ENCODE data around the gene PLB1.
"Not testable (repeated sequence)": the region's sequence is repeated elsewhere in the genome, so short reads cannot be mapped to it uniquely, and the experiment has no call there.

PLB1 gene

DNA sequence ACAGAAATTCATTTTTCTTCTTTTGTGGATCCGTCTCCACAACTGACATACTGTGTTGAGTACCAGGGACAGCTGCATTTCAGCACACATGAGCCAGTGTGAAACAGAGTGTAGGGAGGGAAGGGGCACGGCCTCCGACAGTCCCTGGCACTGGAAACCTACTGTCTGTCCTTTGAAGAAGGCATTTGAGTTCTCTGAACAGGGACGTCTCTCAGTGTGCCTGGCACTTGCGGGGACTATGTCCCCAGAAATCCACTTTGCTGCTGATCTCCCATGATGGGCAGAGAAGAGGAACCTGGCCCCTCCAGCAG is 48.1 kb downstream of the PLB1 start:
- no peak overlapping the region for H3K27ac Mint-ChIP-seq
- H3K4me1 Mint-ChIP-seq, result peaks cover 40% of the 10 kb centered on the region
- peaks cover 1% of the 10 kb centered on the region for H3K36me3 Mint-ChIP-seq
- CTCF ChIA-PET, result no interaction called here
- H3K27me3 Mint-ChIP-seq, result peaks cover 36% of the 10 kb centered on the region
- no peak overlapping the region for H3K4me3 Mint-ChIP-seq
- H3K9me3 Mint-ChIP-seq, result no peaks in the 10 kb centered on the region
- no peak for DNase-seq

DNA sequence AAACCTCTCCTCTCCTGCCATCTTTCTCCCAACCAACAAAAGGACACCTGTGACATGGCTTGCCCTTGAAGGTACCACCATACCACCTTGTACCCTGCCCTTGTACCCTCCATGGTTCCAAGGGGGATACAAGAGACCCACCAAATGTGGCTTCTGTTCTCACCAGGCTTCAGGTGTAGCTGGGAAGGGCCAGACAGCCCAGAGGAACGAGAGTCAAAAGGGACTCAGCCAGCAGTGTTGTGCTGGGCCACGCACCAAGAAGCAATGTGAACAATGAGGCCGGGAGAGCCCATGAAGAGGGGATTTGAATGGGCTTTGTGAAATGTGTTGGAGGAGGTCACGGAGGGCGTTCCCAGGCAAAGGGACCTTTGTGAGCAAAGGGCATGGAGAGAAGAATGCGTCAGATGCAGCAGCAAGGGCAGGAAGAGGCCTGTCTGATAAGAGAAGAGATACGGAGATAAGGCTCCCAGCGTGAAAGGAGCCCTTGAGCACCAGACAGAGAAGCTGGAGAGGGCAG is 48.6 kb downstream of the PLB1 start:
- peaks cover 32% of the 10 kb centered on the region for H3K27me3 Mint-ChIP-seq
- peaks cover 1% of the 10 kb centered on the region for H3K36me3 Mint-ChIP-seq
- no peak overlapping the region for H3K4me3 Mint-ChIP-seq
- CTCF ChIA-PET, result interaction anchor here (0.9 kb wide), 1 partner anchor 43 kb away, joined by 3 read pairs; no protein-coding TSS in a partner anchor
- DNase-seq, result no peak
- no peaks in the 10 kb centered on the region for H3K9me3 Mint-ChIP-seq
- peaks cover 40% of the 10 kb centered on the region for H3K4me1 Mint-ChIP-seq
- peak overlapping the region; percentile 82 for H3K27ac Mint-ChIP-seq

DNA sequence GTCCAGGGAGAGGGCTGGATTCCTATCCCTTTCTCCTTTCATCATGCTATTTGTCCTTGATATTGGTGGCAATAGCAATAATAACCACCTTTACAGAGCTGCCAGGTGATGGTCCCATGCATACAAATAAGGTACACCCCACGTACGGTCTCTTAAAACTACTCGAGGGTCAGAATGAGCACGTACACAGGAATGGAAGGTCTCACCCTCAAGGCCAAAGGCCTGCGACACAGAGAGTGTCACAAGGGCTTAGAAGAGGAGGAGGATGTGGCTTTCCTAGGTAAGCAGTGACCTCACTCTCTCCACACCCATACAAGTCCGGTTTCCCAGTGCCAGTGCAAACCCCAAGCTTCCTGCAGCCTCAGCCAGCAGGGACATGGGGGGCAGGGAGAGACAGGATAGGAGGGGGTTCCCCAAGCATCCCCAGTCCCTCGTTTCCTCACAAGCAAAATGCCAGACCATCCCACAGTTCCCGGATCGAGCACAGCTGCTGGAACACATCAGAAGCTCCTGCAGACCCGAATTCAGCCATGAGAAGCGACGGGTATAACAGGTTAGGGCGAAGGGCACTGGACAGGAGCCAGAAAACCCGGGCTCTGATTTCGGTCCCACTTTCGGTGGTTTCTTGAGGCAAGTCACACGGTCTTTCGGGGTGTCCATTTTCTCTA is 49.2 kb downstream of the PLB1 start:
- CTCF ChIA-PET, result interaction anchor here (0.9 to 1.6 kb wide), 2 partner anchors 19 to 42 kb away, joined by 3 to 4 read pairs; no protein-coding TSS in a partner anchor
- Mint-ChIP-seq H3K27me3 (peaks cover 28% of the 10 kb centered on the region), H3K36me3 (peaks cover 1% of the 10 kb centered on the region), H3K9me3 (no peaks in the 10 kb centered on the region), H3K4me3 (peak overlapping the region; percentile 20), H3K27ac (peak overlapping the region; percentile 82), H3K4me1 (peaks cover 40% of the 10 kb centered on the region)
- DNase-seq, result peak; percentile 57

DNA sequence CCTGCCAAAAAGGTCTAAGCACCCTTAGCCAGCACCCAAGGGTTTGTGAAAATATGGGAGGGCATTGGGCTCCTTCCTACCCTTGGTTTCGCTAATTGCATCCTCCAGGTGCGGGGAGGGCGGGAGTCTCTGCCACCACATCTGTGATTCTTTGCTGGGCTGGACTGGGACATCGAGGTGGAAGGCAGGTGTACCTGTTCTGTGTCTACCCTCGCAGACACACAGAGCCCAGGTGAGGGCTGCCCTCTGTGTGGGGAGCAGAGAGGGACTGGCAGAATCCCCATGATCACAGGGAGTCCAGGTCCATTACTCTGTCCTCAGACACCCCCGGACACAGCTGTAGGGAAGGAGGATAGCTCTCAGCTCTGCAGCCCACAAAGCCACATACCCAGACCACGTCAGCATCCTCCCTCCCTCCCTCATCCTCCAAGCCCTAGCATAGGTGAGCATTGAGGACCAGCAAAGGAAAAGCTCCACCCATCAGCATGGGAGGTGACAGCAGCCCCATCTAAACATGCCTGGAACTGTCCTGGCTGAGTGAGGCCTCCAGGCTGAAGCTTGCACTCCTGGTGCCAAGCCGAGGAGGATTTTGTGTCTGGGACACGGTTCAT is 49.8 kb downstream of the PLB1 start:
- CTCF ChIA-PET, result interaction anchor here (0.9 to 1.6 kb wide), 2 partner anchors 18 to 41 kb away, joined by 3 to 4 read pairs; no protein-coding TSS in a partner anchor
- Mint-ChIP-seq H3K4me1 (peaks cover 40% of the 10 kb centered on the region), H3K4me3 (no peak overlapping the region)

DNA sequence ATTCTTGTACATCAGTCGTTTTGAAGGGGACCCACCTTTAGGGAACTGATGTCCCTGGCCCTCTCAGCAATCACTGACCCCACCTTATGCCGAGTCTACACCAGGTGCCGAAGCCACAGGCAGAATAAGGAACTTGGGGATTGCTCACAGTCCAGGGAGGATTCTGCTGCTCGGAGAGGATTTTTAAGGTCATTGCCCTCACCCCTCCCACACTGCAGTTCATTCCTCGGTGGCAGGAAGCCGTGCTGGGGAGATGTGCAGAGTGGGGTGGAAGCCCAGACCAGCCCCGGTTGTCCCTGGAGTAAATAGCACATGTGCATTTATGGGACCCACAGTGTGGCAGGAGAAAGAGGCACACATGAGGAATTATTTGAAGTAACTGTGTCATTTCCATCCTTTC is 50.4 kb downstream of the PLB1 start:
- no peaks in the 10 kb centered on the region for H3K9me3 Mint-ChIP-seq
- H3K36me3 Mint-ChIP-seq, result peaks cover 1% of the 10 kb centered on the region
- CTCF ChIA-PET, result interaction anchor here (1.6 kb wide), 1 partner anchor 18 kb away, joined by 4 read pairs; no protein-coding TSS in a partner anchor

More for the DNA sequence above, 49.8 kb downstream of the PLB1 start:
- Mint-ChIP-seq H3K27ac (peak overlapping the region; percentile 82), H3K9me3 (no peaks in the 10 kb centered on the region), H3K36me3 (peaks cover 1% of the 10 kb centered on the region), H3K27me3 (peaks cover 24% of the 10 kb centered on the region)
- DNase-seq, result peak; percentile 69

DNA sequence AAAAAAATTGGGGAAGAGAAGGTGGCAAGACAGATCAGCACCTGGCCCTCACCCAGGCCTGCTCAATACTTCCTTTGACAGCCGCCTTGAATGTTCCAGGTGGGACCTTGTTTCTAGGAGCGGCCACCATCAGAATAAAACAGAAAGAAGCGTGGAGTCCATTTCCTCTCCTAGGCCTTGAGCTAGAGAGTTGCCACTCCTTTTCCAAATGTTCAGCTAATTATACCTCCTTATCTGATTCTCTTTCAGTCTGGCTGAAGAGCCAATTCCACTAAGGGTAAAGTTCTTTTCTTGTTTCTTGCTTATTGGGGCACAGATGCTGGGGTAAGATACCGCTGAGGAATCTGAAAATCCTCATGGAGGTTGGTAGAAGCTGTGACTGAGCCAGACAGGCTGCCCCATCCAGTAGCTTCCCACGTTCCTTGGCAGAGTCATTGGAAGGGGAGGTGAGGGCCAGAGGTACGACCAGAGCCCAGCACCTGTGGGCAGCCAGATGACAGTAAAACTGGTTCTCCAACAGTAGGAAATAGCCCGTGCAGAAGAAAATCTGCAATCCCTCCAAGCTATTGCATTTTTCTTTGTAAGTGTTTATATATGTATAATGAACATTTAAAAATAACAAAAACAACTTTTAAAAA is 51.5 kb downstream of the PLB1 start:
- CTCF ChIA-PET, result interaction anchor here (0.6 to 2.2 kb wide), 3 partner anchors 20 to 824 kb away, joined by 4 to 8 read pairs (median 5); no protein-coding TSS in a partner anchor
- Mint-ChIP-seq H3K27ac (no peak overlapping the region), H3K9me3 (no peaks in the 10 kb centered on the region), H3K4me3 (no peak overlapping the region), H3K4me1 (peaks cover 45% of the 10 kb centered on the region), H3K36me3 (no peaks in the 10 kb centered on the region), H3K27me3 (peaks cover 22% of the 10 kb centered on the region)
- no peak for DNase-seq

More for the DNA sequence above, 50.4 kb downstream of the PLB1 start:
- peaks cover 29% of the 10 kb centered on the region for H3K27me3 Mint-ChIP-seq
- H3K4me1 Mint-ChIP-seq, result peaks cover 40% of the 10 kb centered on the region
- H3K27ac Mint-ChIP-seq, result no peak overlapping the region
- DNase-seq, result peak; percentile 31
- H3K4me3 Mint-ChIP-seq, result no peak overlapping the region

DNA sequence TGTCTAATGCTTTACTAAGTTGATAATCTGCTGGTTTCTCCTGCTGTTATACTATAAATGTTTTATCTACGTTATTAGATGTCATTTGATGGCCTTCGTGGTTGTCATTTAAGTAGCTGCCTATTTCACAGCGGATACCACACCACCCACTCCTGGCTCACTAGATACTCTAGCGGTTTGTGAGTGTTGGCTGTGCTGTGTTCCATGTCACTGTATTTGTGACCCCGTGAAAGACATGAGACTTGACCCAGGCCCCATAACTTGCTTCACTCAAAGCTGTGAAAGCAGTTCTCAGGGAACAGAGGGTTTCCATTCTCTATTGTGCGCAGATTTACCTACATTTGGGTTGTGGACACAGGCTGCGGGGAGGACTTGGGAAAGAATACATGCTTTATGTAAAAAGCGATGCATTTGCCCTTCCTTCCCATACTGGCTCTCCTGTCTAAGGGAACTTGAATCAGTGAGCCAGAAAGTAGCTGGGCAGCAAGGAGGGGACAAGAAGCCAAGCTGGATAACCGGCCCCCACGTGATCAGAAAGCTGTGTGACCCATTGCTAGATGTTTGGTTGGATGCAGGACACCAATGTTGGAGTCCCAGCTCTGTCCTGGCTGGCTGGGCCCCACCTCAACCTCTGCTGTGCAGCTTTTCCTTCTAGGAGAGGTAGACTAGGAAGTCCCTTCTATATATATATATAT is 52.2 kb downstream of the PLB1 start:
- Mint-ChIP-seq H3K27ac (no peak overlapping the region), H3K27me3 (peaks cover 22% of the 10 kb centered on the region), H3K4me3 (no peak overlapping the region), H3K36me3 (no peaks in the 10 kb centered on the region), H3K4me1 (peaks cover 45% of the 10 kb centered on the region), H3K9me3 (no peaks in the 10 kb centered on the region)
- CTCF ChIA-PET, result interaction anchor here (0.6 to 2.2 kb wide), 3 partner anchors 19 to 825 kb away, joined by 4 to 8 read pairs (median 5); no protein-coding TSS in a partner anchor
- DNase-seq, result no peak

DNA sequence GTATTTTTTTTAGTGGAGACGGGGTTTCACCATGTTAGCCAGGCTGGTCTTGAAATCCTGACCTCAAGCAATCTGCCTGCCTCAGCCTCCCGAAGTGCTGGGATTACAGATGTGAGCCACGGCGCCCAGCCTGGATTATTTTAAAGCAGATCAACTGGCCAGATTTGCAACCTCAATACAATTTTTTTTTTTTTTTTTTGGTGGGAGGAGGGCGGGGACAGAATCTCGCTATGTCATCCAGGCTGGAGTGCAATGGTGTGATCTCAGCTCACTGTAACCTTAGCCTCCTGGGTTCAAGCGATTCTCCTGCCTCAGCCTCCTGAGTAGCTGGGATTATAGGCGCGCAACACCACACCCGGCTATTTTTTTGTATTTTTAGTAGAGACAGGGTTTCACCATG is 54.5 kb downstream of the PLB1 start:
- H3K4me1 Mint-ChIP-seq, result peaks cover 26% of the 10 kb centered on the region
- H3K9me3 Mint-ChIP-seq, H3K27ac Mint-ChIP-seq, DNase-seq, H3K4me3 Mint-ChIP-seq, H3K36me3 Mint-ChIP-seq, CTCF ChIA-PET: not testable (repeated sequence)
- peaks cover 22% of the 10 kb centered on the region for H3K27me3 Mint-ChIP-seq

DNA sequence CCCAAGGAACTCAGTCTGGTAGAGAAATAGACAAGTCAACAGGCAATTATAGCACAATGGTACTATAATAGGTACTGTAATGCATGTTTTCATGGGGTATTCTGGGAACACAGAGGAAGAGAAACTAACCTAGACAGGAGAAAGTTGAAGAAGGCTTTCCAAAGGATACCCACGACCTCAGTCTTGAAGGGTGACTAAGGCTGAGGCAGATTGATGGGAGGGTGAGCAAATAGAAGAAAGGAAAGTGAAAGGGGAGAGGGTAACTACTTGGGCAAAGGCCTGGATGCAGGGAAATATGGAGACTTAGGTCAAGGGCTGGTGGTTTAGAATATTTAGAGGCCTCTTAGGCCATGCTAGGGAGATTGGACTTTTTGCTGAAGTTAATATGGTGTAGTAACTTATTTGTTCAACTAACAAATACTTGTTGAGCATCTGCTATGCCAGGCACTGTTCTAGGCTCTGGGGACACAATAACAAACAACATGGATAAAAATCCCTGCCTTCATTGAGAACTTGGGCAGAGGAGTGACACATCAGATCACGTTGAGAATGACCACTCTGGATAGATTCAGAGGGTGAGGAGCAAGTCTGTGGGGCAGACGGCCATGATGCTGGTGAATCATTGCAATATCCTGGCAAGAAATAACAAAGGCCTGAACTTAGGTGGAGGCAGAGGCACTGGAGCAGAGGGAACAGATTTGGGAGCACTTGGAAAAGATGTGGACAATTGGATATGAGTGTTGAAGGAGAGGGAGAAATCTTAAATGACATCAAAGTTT is 56.4 kb downstream of the PLB1 start:
- Mint-ChIP-seq H3K9me3 (no peaks in the 10 kb centered on the region), H3K27me3 (peaks cover 16% of the 10 kb centered on the region)
- CTCF ChIA-PET, result no interaction called here

DNA sequence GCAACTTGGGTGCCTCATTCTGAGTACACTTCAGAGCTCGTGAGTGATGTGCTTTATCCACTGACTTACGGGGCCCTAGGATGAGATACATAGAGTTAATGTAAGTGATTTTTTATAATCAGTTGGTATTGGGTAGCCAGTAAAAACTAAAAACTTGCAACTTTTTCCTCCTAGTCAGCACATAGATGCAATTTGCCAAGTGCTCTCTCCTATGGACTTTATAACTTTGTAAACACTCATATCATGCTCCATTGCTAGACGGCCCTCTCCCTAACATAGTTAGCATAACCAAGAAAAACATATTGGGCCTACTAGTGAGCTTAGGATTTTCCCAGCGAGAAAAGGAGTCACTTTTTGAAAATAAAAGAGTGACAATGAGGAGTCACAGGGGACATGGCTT is 60.4 kb downstream of the PLB1 start:
- peaks cover 5% of the 10 kb centered on the region for H3K4me1 Mint-ChIP-seq
- H3K9me3 Mint-ChIP-seq, result no peaks in the 10 kb centered on the region
- DNase-seq, result no peak
- peaks cover 2% of the 10 kb centered on the region for H3K36me3 Mint-ChIP-seq
- H3K27me3 Mint-ChIP-seq, result no peaks in the 10 kb centered on the region
- CTCF ChIA-PET, result interaction anchor here (0.8 to 1.7 kb wide), 2 partner anchors 8 to 10 kb away, joined by 3 to 5 read pairs; no protein-coding TSS in a partner anchor
- no peak overlapping the region for H3K27ac Mint-ChIP-seq
- no peak overlapping the region for H3K4me3 Mint-ChIP-seq

More for the DNA sequence above, 56.4 kb downstream of the PLB1 start:
- no peak for DNase-seq
- Mint-ChIP-seq H3K36me3 (no peaks in the 10 kb centered on the region), H3K4me3 (no peak overlapping the region), H3K27ac (no peak overlapping the region), H3K4me1 (peaks cover 9% of the 10 kb centered on the region)

DNA sequence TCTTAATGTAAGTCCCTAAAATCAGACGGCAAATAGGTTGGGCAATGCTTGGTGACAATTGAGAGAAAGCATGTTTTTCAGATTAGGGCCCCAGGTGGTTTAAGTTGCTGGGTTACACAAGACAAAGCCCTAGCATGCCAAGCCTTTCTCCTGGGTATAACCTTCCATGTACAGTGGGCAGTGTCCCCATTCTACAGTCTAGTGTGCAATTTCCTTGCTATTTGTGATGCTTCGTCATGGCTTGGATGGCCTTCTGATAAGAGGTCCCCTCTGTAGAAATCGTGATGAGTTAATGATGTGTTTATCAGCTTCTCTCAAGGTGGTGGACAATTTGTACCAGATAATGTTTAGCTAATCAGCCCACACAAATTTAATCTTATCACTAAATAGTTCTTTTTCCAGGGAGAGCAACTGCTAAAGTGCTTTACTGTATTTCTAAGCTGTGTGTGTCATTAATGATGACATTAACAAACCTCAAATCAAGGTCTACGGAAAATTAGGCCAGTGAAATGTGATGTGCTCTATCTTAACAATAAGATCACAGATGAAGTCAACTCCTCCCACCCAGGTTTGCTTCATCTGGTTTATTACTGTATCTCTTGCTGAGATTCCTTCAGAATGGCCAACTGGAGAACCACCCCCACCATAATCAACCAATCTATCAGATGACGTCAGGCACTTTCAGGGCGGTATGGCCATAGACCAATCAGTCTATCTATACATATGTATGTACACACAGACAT is 61.7 kb downstream of the PLB1 start:
- Mint-ChIP-seq H3K27ac (no peak overlapping the region), H3K4me3 (no peak overlapping the region), H3K4me1 (peaks cover under 1% of the 10 kb centered on the region), H3K9me3 (no peaks in the 10 kb centered on the region), H3K36me3 (peaks cover 4% of the 10 kb centered on the region), H3K27me3 (peaks cover 2% of the 10 kb centered on the region)
- CTCF ChIA-PET, result interaction anchor here (1.1 kb wide), 1 partner anchor 9 kb away, joined by 3 read pairs; no protein-coding TSS in a partner anchor
- no peak for DNase-seq

DNA sequence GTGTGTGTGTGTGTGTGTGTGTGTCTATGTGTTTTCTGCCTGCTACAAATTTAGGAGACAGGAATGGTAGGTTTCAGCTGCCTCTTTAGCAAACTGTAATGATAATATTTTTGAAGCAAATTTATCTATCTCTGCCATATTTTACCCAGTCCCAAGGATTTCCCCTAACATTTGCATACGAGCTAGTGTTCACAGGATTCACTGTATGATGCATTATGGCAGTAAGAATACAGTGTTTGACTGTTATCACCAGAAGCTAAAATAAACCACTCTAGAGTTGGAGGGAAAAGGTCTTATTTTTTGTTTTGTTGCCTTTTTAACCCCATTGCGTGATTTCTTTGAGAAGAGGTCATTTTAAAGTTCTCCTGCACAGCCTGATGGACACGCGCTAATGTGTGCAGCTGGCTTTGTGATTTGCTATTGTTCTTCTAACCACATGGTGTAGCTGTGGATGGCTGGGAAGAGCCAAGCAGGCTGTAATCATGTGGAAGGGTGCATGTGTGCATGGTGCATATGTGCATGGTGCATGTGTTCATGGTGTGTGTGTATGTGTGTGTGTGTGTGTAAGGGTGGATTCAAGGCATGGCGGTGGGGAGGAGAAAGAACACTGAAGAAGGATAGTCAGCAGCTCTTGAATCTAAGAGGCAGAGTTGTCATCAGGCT is 62.4 kb downstream of the PLB1 start:
- no peak for DNase-seq
- Mint-ChIP-seq H3K4me1 (peaks cover 4% of the 10 kb centered on the region), H3K27me3 (peaks cover 4% of the 10 kb centered on the region), H3K4me3 (no peak overlapping the region), H3K27ac (no peak overlapping the region), H3K9me3 (no peaks in the 10 kb centered on the region), H3K36me3 (peaks cover 8% of the 10 kb centered on the region)
- CTCF ChIA-PET, result interaction anchor here (1.1 kb wide), 1 partner anchor 8 kb away, joined by 3 read pairs; no protein-coding TSS in a partner anchor

All from activated naive CD4-positive, alpha-beta T cell treated with anti-CD3 and anti-CD28 coated beads, Interleukin-2, amount 10 ng/mL, durations not matched to agents 7 days and 5 days (primary cell).